ENCODE data around the gene KITLG.
"Not testable (repeated sequence)": the region's sequence is repeated elsewhere in the genome, so short reads cannot be mapped to it uniquely, and the experiment has no call there.

The KITLG gene

GRCh38 chr12:88538250-88538649 lies 42.0 kb downstream of the KITLG start:
- no peak for DNase-seq

DNA sequence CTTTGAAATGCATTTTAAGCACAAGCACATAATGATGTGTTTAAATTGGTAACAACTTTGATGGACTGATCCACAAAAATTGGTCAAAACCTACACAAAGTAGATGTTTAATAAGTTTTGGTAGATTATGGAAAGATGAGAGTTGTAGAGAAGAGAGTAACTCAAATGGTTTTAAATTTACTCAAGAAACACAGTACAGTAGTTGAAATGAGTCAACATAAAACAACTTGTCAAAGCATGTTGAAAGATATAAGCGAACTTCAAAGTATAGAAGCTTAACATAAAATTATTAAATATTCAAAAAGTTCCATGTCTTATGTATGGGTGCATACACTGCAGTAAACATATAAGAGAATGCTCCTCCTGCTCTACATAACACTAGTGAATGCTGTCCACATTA lies 49.4 kb downstream of the KITLG start:
- DNase-seq = no peak

DNA sequence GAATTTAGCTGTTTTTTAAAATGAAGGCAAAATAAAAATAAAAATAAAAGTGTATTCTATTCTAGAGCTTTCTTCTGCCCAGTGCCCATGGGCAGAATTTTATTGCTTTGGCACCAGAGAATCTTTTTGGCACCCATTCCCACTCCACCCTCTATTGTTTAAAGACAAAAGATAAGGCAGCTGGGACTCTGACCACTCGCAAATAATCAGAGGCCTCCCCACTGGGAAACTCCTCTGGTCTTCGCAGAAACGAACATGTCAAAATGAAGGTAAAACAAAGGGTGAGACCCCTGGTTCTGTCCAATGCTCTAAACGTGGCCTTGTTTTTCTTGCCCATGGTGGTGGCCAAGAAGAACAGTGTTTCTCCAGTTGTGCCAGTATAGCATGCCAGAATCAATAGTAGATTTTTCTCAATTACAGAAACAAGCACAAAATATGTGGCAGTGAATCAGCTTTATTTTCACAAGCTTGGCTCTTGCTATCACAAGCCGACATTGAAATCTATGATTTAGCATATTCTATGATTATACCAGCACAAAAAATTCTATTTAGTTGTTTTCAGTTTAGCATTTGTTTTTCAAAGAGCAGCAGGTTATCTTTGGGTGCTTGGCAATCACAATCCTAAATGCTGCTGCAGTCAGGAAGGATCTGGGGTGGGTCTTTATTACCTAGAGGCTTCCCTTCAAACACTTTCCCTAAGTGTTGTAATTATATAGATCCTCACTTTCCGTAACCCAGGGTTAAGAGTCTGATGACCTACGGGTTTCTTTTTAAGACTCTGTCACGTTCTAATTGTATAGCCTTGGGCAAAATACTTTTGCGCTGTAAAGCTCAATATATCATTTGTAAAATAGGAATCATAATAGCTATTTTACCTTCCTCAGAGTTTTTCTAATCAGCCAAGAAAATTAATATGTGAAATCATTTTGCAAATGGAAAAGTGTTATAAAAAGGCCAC lies 50.5 kb downstream of the KITLG start:
- DNase-seq = no peak

- DNase-seq = no peak
Measured at GRCh38 chr12:88522961-88523360, 57.3 kb downstream of the KITLG start.

GRCh38 chr12:88520436-88520820 lies 59.8 kb downstream of the KITLG start:
- DNase-seq = no peak

DNA sequence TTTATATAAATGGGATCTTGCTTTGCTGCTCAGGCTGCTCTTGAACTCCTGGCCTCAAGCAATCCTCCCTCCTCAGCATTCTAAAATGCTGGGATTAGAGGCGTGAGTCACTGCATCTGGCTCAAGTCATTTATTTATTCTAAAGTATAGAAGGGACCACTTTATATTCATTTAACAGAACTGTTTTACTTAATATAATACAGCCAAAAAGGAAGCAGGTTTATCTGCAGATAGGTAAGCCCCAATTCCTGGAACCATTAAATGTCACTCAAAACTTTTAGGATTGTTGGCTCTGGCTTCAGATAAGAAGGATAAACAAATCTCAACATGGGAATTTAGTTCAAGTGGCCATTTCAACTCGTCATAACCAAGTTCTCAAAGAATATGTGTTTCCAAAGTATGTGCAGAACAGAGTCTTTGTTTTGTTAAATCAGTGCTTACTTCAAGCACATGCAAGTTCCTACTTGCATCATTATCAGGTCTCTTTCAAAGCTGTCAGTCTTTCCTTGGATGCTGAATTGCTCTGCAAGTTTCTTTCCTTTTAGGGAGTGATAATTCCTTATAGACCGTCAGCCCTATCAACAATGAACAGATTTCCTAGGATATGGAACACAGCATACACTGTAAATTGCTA lies 60.4 kb downstream of the KITLG start:
- no peak for DNase-seq

DNA sequence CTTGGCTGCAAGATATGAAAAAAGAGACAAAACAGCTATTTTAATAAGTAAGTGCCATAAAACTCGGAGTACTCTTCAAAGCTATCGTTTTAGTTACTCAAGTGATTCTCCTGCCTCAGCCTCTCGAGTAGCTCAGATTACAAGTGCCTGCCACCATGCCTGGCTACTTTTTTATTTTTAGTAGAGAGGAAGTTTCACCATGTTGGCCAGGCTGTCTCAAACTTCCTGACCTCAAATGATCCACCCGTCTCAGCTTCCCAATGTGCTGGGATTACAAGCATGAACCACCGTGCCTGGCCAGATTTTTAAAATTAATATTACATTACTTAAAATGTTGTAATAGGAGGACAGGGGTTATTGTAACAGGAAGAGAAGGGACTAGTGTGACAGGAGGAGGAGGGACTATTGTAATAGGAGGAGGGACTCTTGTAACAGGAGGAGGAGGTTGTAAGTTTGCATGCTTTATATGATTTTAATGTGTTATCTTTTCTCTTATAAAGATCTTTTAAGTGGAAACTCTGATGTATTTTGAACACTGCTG lies 61.3 kb downstream of the KITLG start:
- DNase-seq = no peak

- no peak for DNase-seq
Measured at GRCh38 chr12:88516811-88517210, 63.5 kb downstream of the KITLG start.

- no peak for DNase-seq
Measured at GRCh38 chr12:88510843-88511242, 69.4 kb downstream of the KITLG start.

GRCh38 chr12:88509851-88510250 lies 70.4 kb downstream of the KITLG start:
- no peak for DNase-seq

DNA sequence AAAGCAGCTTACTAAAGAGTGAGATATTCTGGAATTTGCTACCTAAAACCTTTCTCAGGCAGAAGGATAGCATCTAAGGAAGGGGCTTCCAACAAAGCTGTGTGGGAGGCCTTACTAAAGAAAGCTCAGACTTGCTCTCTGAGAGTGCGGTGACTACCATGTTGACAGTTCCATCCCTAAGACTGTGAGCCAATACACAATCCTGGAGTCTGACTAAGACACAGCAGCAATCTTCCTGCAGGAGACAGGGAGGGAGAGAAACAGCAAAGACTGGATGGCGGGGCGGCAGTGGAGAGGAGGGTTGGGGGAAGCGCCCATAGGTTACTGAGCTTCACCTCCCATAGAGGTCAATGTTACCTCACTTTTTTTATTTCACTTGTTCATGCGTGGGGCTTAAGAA lies 70.9 kb downstream of the KITLG start:
- no peak for DNase-seq

GRCh38 chr12:88507851-88508250 lies 72.4 kb downstream of the KITLG start:
- not testable (repeated sequence) for DNase-seq

GRCh38 chr12:88507270-88507669 lies 73.0 kb downstream of the KITLG start:
- DNase-seq = no peak

DNA sequence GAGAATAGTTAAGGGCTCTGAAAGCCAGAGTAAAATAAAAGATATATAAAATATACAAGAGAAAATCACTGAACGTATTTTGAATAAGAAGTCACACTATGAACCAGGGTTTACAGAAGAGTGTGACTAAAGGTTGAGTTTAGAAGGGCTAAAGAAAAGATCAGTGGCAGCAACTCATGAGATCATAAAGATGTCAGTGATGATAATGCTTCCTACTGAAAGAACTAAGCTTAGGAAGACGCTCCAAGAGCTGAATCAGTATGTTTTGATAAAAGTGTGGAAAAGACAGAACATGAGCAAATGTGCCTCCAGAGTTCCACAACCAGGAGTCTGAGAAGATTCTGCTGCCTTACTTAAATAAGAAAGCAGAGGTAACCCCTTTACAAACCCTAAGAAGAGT lies 74.6 kb downstream of the KITLG start:
- DNase-seq = no peak

DNA sequence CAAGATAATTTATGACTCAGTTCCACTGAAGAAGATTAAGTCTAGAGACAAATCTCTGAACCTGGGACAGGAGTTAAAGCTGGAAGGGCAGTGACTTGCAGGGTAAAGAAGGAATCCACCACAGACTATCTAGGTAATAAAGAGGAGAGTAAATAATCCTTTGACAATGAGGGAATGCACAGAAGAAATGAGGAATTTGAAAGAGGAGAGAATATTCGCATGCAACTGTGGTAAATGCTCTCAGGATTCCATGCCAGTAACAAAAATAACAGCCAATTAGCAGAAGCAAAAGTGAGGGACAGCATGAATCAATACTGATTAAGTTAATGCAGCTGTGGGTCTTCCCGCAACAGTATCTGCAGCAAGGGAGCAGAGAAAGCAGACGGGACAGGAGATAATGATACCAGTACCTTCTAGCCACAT lies 77.0 kb downstream of the KITLG start:
- DNase-seq = no peak

DNA sequence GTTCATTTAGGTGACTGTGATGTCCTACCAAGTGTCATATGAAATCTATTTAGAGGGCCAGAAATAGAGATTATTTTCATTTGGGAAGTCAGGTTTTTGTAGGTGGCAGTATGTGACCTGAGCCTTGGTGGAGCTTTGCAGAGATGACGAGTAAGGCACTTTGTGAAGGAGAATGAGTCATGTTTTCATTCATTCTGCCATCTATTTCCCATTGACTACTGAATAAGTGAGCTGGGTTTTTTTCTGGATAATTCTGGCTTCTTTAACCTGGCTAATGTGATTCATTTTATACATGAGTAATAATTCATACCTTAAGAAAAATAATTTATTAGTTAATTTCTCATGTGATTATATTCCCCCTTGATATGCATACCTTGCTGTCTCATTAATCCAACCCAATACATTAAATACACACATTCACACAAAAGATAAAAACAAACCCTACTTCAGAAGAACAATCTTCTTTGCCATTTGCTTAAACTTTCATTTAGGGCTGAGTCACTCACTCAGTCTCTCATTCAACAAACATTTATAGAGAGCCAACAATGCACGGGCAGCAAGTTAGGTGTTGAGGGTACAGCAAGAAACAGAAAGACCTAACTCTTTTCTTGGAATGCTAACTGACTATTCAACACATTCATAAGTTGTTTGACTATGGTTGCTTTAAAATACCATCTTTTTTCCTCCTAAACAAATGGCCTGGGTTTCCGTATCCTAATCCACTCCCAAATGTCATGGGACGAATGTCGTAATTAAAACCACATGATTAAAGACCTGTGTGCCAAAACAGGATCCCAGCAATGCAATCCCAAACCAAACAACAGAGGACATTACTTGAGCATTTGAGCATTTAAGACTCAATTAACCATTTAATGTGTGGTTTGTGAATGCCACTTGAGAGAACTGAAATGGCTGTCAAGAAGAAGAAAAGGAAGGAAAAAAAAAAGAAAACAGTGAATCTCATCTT lies 78.0 kb downstream of the KITLG start:
- DNase-seq = no peak

DNA sequence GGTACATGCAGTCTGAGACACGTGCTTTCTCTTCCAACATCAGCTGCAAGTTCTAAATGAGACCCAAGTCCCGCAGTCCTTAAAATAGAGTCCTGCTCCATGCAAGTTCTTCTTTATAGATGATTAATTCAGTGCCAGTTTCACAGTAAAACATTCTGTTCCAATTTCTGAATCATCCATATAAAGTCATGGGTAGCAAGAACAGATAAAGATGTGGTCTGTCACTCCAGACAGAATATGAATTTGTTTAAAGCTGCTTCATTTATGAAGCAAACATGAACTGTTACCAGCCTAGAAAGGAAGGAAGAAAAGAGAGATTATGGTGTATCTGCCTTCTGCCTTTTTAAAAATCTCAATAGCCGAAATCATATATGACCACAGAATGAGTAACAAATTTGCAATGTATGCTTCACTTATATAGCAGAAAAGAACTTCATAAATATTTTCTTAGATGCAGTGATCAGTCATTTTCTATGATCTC lies 83.3 kb downstream of the KITLG start:
- no peak for DNase-seq

DNA sequence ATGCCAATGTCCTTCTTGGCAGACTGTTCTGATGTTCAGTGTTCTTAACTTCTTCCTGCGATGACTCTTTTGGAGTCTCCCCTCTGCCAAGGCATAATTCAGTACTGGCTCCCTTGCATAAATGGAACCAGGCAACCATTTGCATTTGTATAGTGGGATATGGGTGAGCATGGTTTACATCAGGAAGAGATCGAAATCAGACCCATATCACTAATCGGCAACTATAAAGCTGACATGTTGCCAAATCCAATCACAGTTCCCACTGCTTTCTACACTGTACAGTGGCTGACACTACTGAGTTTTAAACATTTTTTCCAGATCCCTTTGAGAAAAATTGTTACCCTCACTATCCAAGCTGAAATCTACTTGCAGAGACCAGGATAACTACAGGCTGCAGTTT lies 83.8 kb downstream of the KITLG start:
- no peak for DNase-seq

DNA sequence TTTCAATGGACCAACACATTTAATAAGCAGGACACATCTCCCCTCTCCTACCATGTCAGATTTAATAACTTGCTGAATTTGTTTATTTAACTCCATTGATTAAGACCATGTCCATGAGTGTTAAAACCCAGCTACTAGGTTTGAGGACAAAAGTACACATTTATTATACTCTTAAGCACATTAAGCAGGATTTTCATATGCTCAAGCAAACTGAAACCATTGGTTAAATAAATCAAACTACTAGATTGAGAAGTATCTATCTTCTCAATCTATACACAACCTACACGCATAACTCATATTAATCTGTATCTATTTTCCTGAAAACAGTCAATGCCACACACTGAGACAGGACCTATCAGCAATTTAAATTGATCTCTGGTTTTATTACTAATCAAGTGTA lies 85.2 kb downstream of the KITLG start:
- no peak for DNase-seq

- DNase-seq = no peak
Measured at GRCh38 chr12:88494520-88494919, 85.8 kb downstream of the KITLG start.

GRCh38 chr12:88493636-88494035 lies 86.6 kb downstream of the KITLG start:
- DNase-seq = no peak

- no peak for DNase-seq
Measured at GRCh38 chr12:88490425-88490824, 89.8 kb downstream of the KITLG start.

DNA sequence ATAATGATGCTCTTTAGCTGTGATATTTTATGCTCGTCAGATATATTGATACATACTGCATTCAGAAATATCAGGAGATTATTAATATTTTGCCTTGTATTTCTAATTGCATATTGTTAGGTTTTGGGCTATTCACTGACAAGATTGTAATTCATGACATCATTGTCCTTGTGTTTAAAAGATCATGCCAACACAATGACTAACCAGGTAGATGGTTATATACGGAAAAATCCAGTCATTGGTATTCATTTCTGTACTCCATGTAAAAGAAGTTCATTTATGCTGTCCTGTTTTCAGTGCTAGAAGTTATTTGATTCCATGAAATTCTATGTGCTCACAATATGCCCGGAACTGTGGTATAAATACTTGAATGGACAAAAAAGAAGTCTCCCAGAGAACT lies 107.5 kb downstream of the KITLG start:
- DNase-seq = no peak

All from inflammatory macrophage treated with lipopolysaccharide for 4 hours (primary cell).